ENCODE measurements around the gene RHCG.

Gene RHCG

DNA sequence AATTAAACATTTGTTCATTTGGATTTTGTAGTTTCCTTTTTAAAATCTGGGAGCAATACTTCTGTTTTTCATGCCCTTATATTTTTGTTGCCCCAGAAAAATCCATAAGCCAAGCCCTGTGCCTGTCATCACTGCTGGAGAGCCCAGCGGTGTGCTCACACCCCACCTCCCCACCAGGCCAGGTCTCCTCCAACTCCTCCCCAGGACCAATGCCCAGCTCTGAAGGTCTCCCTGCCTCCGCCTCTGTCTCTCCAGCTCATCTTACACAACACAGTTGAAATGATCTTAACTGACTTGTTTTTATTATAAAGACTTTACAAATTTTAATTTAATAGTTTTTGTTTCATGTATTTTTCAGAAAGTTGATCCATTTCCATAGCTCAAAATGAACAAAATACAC lies 66.4 kb downstream of the RHCG start:
- H3K4me2 ChIP-seq (ENCODE audit: low read depth, low read length) = peak overlapping the region; percentile 81
- DNase-seq = no peak
- peak overlapping the region; percentile 52; the same call in 1 of the 2 replicates for H2AFZ ChIP-seq (ENCODE audit: low read length)
- peak overlapping the region; percentile 61; the same call in 1 of the 2 replicates for H3K4me3 ChIP-seq (ENCODE audit: low read length)
- no peaks in the 10 kb centered on the region for H3K27me3 ChIP-seq (replicated peaks; ENCODE audit: insufficient read depth, low read length)
- H4K20me1 ChIP-seq (ENCODE audit: insufficient read depth, low read length) = no peaks in the 10 kb centered on the region
- H3F3A ChIP-seq (ENCODE audit: insufficient read depth, low read length) = no peaks in the 10 kb centered on the region
- H3K36me3 ChIP-seq (replicated peaks; ENCODE audit: insufficient read depth, low read length) = no peaks in the 10 kb centered on the region
- H3K79me2 ChIP-seq (ENCODE audit: low read length) = no peaks in the 10 kb centered on the region
- H3K9me2 ChIP-seq (replicated peaks; ENCODE audit: insufficient read depth, low read length) = no peaks in the 10 kb centered on the region
- H3K9me3 ChIP-seq (replicated peaks; ENCODE audit: insufficient read depth, low read length) = no peaks in the 10 kb centered on the region
- no peak for TF ChIP-seq EZH2 (optimal IDR thresholded peaks at IDR 0.05; ENCODE audit: low read depth, low read length)
- TF ChIP-seq, protein P1, sequence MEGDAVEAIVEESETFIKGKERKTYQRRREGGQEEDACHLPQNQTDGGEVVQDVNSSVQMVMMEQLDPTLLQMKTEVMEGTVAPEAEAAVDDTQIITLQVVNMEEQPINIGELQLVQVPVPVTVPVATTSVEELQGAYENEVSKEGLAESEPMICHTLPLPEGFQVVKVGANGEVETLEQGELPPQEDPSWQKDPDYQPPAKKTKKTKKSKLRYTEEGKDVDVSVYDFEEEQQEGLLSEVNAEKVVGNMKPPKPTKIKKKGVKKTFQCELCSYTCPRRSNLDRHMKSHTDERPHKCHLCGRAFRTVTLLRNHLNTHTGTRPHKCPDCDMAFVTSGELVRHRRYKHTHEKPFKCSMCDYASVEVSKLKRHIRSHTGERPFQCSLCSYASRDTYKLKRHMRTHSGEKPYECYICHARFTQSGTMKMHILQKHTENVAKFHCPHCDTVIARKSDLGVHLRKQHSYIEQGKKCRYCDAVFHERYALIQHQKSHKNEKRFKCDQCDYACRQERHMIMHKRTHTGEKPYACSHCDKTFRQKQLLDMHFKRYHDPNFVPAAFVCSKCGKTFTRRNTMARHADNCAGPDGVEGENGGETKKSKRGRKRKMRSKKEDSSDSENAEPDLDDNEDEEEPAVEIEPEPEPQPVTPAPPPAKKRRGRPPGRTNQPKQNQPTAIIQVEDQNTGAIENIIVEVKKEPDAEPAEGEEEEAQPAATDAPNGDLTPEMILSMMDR (IDR thresholded peaks at IDR 0.05; ENCODE audit: low read length) = no peak
- no peak for TF ChIP-seq EZH2phosphoT487 (IDR thresholded peaks at IDR 0.05; ENCODE audit: low read length)
- no peak overlapping the region for H3K27ac ChIP-seq (ENCODE audit: low read length)
- peak overlapping the region; percentile 34; the same call in 1 of the 2 replicates for H3K9ac ChIP-seq (ENCODE audit: low read length)
- H3K4me1 ChIP-seq (ENCODE audit: low read length) = no peaks in the 10 kb centered on the region

DNA sequence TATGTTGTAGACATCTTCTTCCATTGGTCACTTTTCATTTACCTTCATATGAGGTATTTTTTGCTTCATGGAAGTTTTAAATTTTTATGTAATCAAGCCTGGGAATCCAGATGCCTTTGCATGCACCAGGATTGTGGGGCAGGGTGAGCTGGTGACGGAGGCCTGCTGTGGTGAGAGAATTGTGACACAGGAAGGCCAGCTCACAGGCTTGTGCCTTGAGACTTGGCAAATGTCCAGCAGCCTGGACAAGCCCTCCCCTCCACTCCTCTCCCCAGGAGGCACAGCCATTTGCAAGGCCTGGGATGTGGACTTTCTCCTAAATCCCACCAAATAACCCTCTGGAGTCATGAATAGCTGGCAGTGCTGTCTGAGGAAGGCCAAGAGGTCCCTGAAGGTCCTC lies 67.4 kb downstream of the RHCG start:
- H3K27ac ChIP-seq (ENCODE audit: low read length) = no peak overlapping the region
- H3K4me2 ChIP-seq (ENCODE audit: low read depth, low read length) = no peak overlapping the region
- no peaks in the 10 kb centered on the region for H3F3A ChIP-seq (ENCODE audit: insufficient read depth, low read length)
- H3K36me3 ChIP-seq (replicated peaks; ENCODE audit: insufficient read depth, low read length) = no peaks in the 10 kb centered on the region
- no peak overlapping the region for H3K9ac ChIP-seq (ENCODE audit: low read length)
- H2AFZ ChIP-seq (ENCODE audit: low read length) = no peak overlapping the region
- H3K27me3 ChIP-seq (replicated peaks; ENCODE audit: insufficient read depth, low read length) = no peaks in the 10 kb centered on the region
- no peaks in the 10 kb centered on the region for H4K20me1 ChIP-seq (ENCODE audit: insufficient read depth, low read length)
- H3K9me3 ChIP-seq (replicated peaks; ENCODE audit: insufficient read depth, low read length) = no peaks in the 10 kb centered on the region
- no peak overlapping the region for H3K4me3 ChIP-seq (ENCODE audit: low read length)
- no peak for TF ChIP-seq EZH2phosphoT487 (IDR thresholded peaks at IDR 0.05; ENCODE audit: low read length)
- TF ChIP-seq, protein P1 (IDR thresholded peaks at IDR 0.05; ENCODE audit: low read length) = no peak
- TF ChIP-seq EZH2 (optimal IDR thresholded peaks at IDR 0.05; ENCODE audit: low read depth, low read length) = no peak
- no peaks in the 10 kb centered on the region for H3K79me2 ChIP-seq (ENCODE audit: low read length)
- no peaks in the 10 kb centered on the region for H3K4me1 ChIP-seq (ENCODE audit: low read length)
- no peaks in the 10 kb centered on the region for H3K9me2 ChIP-seq (replicated peaks; ENCODE audit: insufficient read depth, low read length)
- no peak for DNase-seq

DNA sequence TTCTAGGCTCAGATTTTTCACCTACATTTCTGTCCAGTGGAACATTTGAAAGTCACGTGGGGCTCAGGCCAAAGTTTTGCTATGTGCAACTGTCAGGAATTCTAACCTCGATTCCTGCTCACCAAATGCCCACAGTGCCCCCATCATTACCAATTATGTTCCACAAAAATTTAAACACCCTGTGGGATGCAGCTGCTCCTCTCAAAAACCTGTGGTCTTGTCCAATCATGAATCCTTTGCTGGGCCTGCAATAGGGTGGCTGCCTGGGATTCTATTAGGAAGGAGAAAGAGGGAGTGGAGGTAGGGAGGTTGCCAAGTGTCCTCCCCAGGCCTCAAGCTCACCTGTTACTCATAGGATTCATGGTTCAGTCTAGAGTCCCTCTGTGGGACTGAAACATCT lies 68.1 kb downstream of the RHCG start:
- Histone ChIP-seq H4K20me1 (ENCODE audit: insufficient read depth, low read length) (no peaks in the 10 kb centered on the region), H3K27me3 (replicated peaks; ENCODE audit: insufficient read depth, low read length) (no peaks in the 10 kb centered on the region), H3K4me2 (ENCODE audit: low read depth, low read length) (no peak overlapping the region), H3K9me2 (replicated peaks; ENCODE audit: insufficient read depth, low read length) (no peaks in the 10 kb centered on the region), H3K4me3 (ENCODE audit: low read length) (no peak overlapping the region), H3K36me3 (replicated peaks; ENCODE audit: insufficient read depth, low read length) (no peaks in the 10 kb centered on the region), H3K9ac (ENCODE audit: low read length) (no peak overlapping the region), H2AFZ (ENCODE audit: low read length) (no peak overlapping the region), H3K9me3 (replicated peaks; ENCODE audit: insufficient read depth, low read length) (no peaks in the 10 kb centered on the region), H3F3A (ENCODE audit: insufficient read depth, low read length) (no peaks in the 10 kb centered on the region), H3K27ac (ENCODE audit: low read length) (no peak overlapping the region), H3K4me1 (ENCODE audit: low read length) (no peaks in the 10 kb centered on the region), H3K79me2 (ENCODE audit: low read length) (no peaks in the 10 kb centered on the region)
- TF ChIP-seq EZH2 (optimal IDR thresholded peaks at IDR 0.05; ENCODE audit: low read depth, low read length) = no peak
- no peak for TF ChIP-seq EZH2phosphoT487 (IDR thresholded peaks at IDR 0.05; ENCODE audit: low read length)
- TF ChIP-seq, protein P1 (IDR thresholded peaks at IDR 0.05; ENCODE audit: low read length) = no peak
- DNase-seq = no peak
